A673 (cell line): Measurements from ENCODE around the gene LRRC2. TPM values are rescaled to one million over a fixed set of nuclear protein-coding genes. Genes with fewer than 3 reads are reported as not detected.

Experiments used
- BruUV-seq: library from RNA; stranded (reverse); fragments of 400-500 nt; replicated peaks from 2 replicates; lab custom pipeline; 2021; lab: Mats Ljungman, UMichigan
- CTCF ChIA-PET: fragments of 300-600 bp; sonication (Branson Sonifier 250); formaldehyde crosslinking; loops from one replicate; lab custom pipeline; 2022; ENCODE audit warnings: antibody characterized with exemption; lab: Charles Lee
- POLR2A ChIA-PET: fragments of 300-600 bp; sonication (Branson Sonifier 250); formaldehyde crosslinking; loops from one replicate; lab custom pipeline; 2022; ENCODE audit warnings: antibody characterized with exemption; ENCODE audit not compliant: low non-redundant PET; lab: Charles Lee
- DNase-seq: peaks from one replicate; pipeline ENCODE4 v3.0.0-alpha.2; 2015; ENCODE audit warnings: low spot score
- H3K27ac ChIP-seq: fragments of 200-600 bp; sonication (generic); 2 replicates; pipeline ENCODE4 v1.5.1; 2016; ENCODE audit warnings: mixed run types, low read depth, mild to moderate bottlenecking, mixed read lengths, antibody characterized with exemption, low read length; ENCODE audit not compliant: poor library complexity, severe bottlenecking
- H3K27me3 ChIP-seq: fragments of 200-600 bp; sonication (generic); replicated peaks from 2 replicates; pipeline ENCODE4 v1.6.1; 2017; ENCODE audit warnings: mixed run types, low read depth, mild to moderate bottlenecking, mixed read lengths, antibody characterized with exemption, low read length; ENCODE audit not compliant: insufficient read depth, poor library complexity
- H3K36me3 ChIP-seq: fragments of 200-600 bp; sonication (generic); 2 replicates; pipeline ENCODE4 v1.6.1; 2016; ENCODE audit warnings: mixed run types, mild to moderate bottlenecking, mixed read lengths, antibody characterized with exemption, low read length; ENCODE audit not compliant: insufficient read depth, poor library complexity, severe bottlenecking
- H3K4me1 ChIP-seq: fragments of 200-600 bp; sonication (generic); 2 replicates; pipeline ENCODE4 v1.6.1; 2017; ENCODE audit warnings: mixed run types, mild to moderate bottlenecking, mixed read lengths, antibody characterized with exemption, low read length; ENCODE audit not compliant: insufficient read depth, poor library complexity, severe bottlenecking
- H3K4me3 ChIP-seq: fragments of 200-600 bp; sonication (generic); 2 replicates; pipeline ENCODE4 v1.5.1; 2016; ENCODE audit warnings: low read depth, mixed run types, mild to moderate bottlenecking, mixed read lengths, low read length; ENCODE audit not compliant: poor library complexity, severe bottlenecking
- H3K9me3 ChIP-seq: fragments of 200-600 bp; sonication (generic); 2 replicates; pipeline ENCODE4 v1.6.1; 2016; ENCODE audit warnings: mixed run types, low read depth, mild to moderate bottlenecking, mixed read lengths, antibody characterized with exemption, low read length; ENCODE audit not compliant: poor library complexity, severe bottlenecking
- EZH2 ChIP-seq: fragments of 200-600 bp; sonication (generic); IDR thresholded peaks from 2 replicates; pipeline ENCODE4 v1.6.1; 2017; ENCODE audit warnings: borderline replicate concordance, low read depth, mild to moderate bottlenecking, mixed read lengths, antibody characterized with exemption, low read length; ENCODE audit not compliant: poor library complexity, severe bottlenecking
- intact Hi-C: fragments of 100-400 bp; cut with micrococcal nuclease; formaldehyde crosslinking; loops from one replicate; pipeline ENCODE4 v1.10.0; 2022; ENCODE audit not compliant: unreplicated experiment
- total RNA-seq: library from RNA; stranded (reverse); gene quantifications from 2 replicates; pipeline ENCODE4 v1.2.3, GENCODE V29; 2021
- TF ChIP-seq, protein P1 (sequence below): fragments of 300-800, 200-600 bp; sonication (generic); conservative IDR thresholded peaks from 2 replicates; pipeline ENCODE4 v1.5.1; 2017; ENCODE audit warnings: low read depth, mild to moderate bottlenecking, antibody characterized with exemption, low read length, moderate library complexity, mixed read lengths

Gene LRRC2
- total RNA-seq, 1 experiment from 2014 or later = 0.28 TPM

DNA sequence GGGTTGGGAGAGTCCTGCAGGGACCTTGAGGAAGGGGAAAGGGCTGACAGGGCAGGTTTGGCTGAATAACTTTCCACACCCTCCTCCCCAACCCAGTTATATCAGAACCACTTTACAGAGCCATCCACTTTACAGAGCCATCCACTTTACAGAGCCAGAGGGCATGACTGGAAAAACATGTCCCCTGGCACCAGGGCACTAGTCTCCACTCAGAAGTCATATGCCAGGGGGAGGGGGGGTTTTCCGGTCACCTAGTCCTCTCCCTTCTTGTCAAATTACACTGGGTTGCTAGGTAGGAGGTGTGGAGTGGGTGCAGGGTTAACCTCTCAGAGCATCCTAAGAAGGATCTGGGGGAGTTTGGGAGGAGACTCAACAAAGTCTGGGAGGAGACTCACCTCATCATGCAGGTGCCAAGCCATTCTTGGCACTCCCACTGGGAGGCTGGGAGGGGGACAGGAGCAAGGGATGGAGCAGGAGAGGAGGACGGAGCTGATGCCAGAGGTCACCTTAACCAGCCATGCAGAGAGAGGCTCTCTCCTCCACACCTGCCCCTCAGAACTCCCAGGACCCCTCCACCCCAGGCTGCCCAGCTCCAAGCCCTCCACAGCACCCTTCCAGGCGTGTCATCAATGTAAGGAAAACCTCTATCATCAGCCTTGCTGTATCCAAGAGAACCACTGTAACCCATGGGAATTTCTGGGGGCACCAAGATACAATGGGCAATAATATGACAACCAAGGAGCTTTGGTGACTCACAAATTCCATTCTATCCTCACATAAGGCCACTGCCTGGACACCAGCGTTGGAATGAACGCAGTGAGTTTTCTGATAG is 1.7 kb downstream of the LRRC2 start:
- H3K27me3 ChIP-seq = no peaks in the 10 kb centered on the region
- POLR2A ChIA-PET = no interaction called here
- no TSS peak for BruUV-seq
- no peaks in the 10 kb centered on the region for H3K4me1 ChIP-seq
- intact Hi-C loops = no loop called here
- TF ChIP-seq, protein P1, sequence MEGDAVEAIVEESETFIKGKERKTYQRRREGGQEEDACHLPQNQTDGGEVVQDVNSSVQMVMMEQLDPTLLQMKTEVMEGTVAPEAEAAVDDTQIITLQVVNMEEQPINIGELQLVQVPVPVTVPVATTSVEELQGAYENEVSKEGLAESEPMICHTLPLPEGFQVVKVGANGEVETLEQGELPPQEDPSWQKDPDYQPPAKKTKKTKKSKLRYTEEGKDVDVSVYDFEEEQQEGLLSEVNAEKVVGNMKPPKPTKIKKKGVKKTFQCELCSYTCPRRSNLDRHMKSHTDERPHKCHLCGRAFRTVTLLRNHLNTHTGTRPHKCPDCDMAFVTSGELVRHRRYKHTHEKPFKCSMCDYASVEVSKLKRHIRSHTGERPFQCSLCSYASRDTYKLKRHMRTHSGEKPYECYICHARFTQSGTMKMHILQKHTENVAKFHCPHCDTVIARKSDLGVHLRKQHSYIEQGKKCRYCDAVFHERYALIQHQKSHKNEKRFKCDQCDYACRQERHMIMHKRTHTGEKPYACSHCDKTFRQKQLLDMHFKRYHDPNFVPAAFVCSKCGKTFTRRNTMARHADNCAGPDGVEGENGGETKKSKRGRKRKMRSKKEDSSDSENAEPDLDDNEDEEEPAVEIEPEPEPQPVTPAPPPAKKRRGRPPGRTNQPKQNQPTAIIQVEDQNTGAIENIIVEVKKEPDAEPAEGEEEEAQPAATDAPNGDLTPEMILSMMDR = no peak
- no peak for TF ChIP-seq EZH2
- no peak for DNase-seq
- no peaks in the 10 kb centered on the region for H3K36me3 ChIP-seq
- no peak overlapping the region for H3K4me3 ChIP-seq
- CTCF ChIA-PET = no interaction called here
- no peaks in the 10 kb centered on the region for H3K9me3 ChIP-seq
- no peak overlapping the region for H3K27ac ChIP-seq

GRCh38 chr3:46561951-46562350 is 4.2 kb downstream of the LRRC2 start:
- no peak for DNase-seq
- BruUV-seq = no TSS peak
- no peak overlapping the region for H3K4me3 ChIP-seq
- H3K27me3 ChIP-seq = no peaks in the 10 kb centered on the region
- no peaks in the 10 kb centered on the region for H3K9me3 ChIP-seq
- H3K4me1 ChIP-seq = no peaks in the 10 kb centered on the region
- no peak for TF ChIP-seq EZH2
- TF ChIP-seq, protein P1 = no peak
- intact Hi-C loops = no loop called here
- CTCF ChIA-PET = no interaction called here
- POLR2A ChIA-PET = no interaction called here
- H3K36me3 ChIP-seq = no peaks in the 10 kb centered on the region
- H3K27ac ChIP-seq = no peak overlapping the region

GRCh38 chr3:46561511-46561910 is 4.6 kb downstream of the LRRC2 start:
- TF ChIP-seq EZH2 = no peak
- TF ChIP-seq, protein P1 = no peak
- H3K27ac ChIP-seq = no peak overlapping the region
- H3K4me1 ChIP-seq = no peaks in the 10 kb centered on the region
- H3K9me3 ChIP-seq = no peaks in the 10 kb centered on the region
- ChIA-PET POLR2A (no interaction called here), CTCF (no interaction called here)
- H3K27me3 ChIP-seq = no peaks in the 10 kb centered on the region
- H3K36me3 ChIP-seq = no peaks in the 10 kb centered on the region
- no TSS peak for BruUV-seq
- H3K4me3 ChIP-seq = no peak overlapping the region
- DNase-seq = no peak
- intact Hi-C loops = no loop called here
